HG03432 (cell line): Measurements from ENCODE around the gene IL6ST.

ENCODE experiments used
- ATAC-seq: cut with Tn5 transposase; IDR thresholded peaks from one replicate; pipeline ENCODE4 v1.9.1; 2021; ENCODE audit warnings: mild to moderate bottlenecking, moderate library complexity; ENCODE audit not compliant: unreplicated experiment

Gene IL6ST

GRCh38 chr5:55923177-55923771, 71.5 kb downstream of the IL6ST start:
- ATAC-seq: no peak

- ATAC-seq: no peak
Observed at GRCh38 chr5:55921617-55922016, 73.1 kb downstream of the IL6ST start.

GRCh38 chr5:55920784-55921183, 74.0 kb downstream of the IL6ST start:
- no peak for ATAC-seq

GRCh38 chr5:55919625-55920024, 75.1 kb downstream of the IL6ST start:
- no peak for ATAC-seq

GRCh38 chr5:55918087-55919035, 76.4 kb downstream of the IL6ST start:
- no peak for ATAC-seq

GRCh38 chr5:55917402-55918086, 77.2 kb downstream of the IL6ST start:
- no peak for ATAC-seq

- no peak for ATAC-seq
Observed at GRCh38 chr5:55916986-55917385, 77.8 kb downstream of the IL6ST start.

GRCh38 chr5:55915783-55916182, 79.0 kb downstream of the IL6ST start:
- no peak for ATAC-seq

- ATAC-seq: no peak
Observed at GRCh38 chr5:55914971-55915370, 79.8 kb downstream of the IL6ST start.

GRCh38 chr5:55913466-55914413, 81.0 kb downstream of the IL6ST start:
- peak; percentile 96 for ATAC-seq

GRCh38 chr5:55911784-55912653, 82.7 kb downstream of the IL6ST start:
- no peak for ATAC-seq

GRCh38 chr5:55908804-55909203, 86.0 kb downstream of the IL6ST start:
- ATAC-seq: no peak

- no peak for ATAC-seq
Observed at GRCh38 chr5:55907927-55908326, 86.8 kb downstream of the IL6ST start.

- ATAC-seq: no peak
Observed at GRCh38 chr5:55905251-55905650, 89.5 kb downstream of the IL6ST start.

- no peak for ATAC-seq
Observed at GRCh38 chr5:55904152-55904551, 90.6 kb downstream of the IL6ST start.

GRCh38 chr5:55903121-55903701, 91.6 kb downstream of the IL6ST start:
- peak; percentile 94 for ATAC-seq

GRCh38 chr5:55902696-55903095, 92.1 kb downstream of the IL6ST start:
- no peak for ATAC-seq

GRCh38 chr5:55900776-55901175, 94.0 kb downstream of the IL6ST start:
- no peak for ATAC-seq

- peak; percentile 37 for ATAC-seq
Observed at GRCh38 chr5:55900068-55900467, 94.7 kb downstream of the IL6ST start.
